GM12891 (cell line): ENCODE measurements around the gene SUGP1.
A peak's percentile ranks its signal among the peaks of the same experiment; 100 is the strongest.

Experiments
- DNase-seq: peaks from one replicate; pipeline ENCODE4 v3.0.0; 2011; ENCODE audit warnings: low spot score; ENCODE audit not compliant: insufficient read length
- FAIRE-seq: peaks from 2 replicates; lab custom pipeline; 2011; peaks lifted over from hg19 to GRCh38; lab: Jason Lieb, UNC
- PAX5 ChIP-seq: IDR thresholded peaks from 2 replicates; pipeline ENCODE4 v1.6.1; 2011; ENCODE audit warnings: low read length, moderate library complexity, mild to moderate bottlenecking; ENCODE audit not compliant: insufficient read depth, severe bottlenecking
- POLR2A ChIP-seq: IDR thresholded peaks from 2 replicates; pipeline ENCODE4 v1.6.1; 2011; ENCODE audit warnings: low read depth, low read length, control low read depth
- POLR2AphosphoS5 ChIP-seq: IDR thresholded peaks from 2 replicates; pipeline ENCODE4 v1.6.1; 2011; ENCODE audit warnings: low read depth, low read length, control low read depth
- POU2F2 ChIP-seq: IDR thresholded peaks from 2 replicates; pipeline ENCODE4 v1.6.1; 2011; ENCODE audit warnings: low read depth, mild to moderate bottlenecking, control low read depth, low read length, moderate library complexity
- SPI1 ChIP-seq: IDR thresholded peaks from 2 replicates; pipeline ENCODE4 v1.6.1; 2011; ENCODE audit warnings: low read depth, low read length, control low read depth
- TAF1 ChIP-seq: IDR thresholded peaks from 2 replicates; pipeline ENCODE4 v1.6.1; 2011; ENCODE audit warnings: low read depth, low read length, control low read depth

Gene SUGP1

DNA sequence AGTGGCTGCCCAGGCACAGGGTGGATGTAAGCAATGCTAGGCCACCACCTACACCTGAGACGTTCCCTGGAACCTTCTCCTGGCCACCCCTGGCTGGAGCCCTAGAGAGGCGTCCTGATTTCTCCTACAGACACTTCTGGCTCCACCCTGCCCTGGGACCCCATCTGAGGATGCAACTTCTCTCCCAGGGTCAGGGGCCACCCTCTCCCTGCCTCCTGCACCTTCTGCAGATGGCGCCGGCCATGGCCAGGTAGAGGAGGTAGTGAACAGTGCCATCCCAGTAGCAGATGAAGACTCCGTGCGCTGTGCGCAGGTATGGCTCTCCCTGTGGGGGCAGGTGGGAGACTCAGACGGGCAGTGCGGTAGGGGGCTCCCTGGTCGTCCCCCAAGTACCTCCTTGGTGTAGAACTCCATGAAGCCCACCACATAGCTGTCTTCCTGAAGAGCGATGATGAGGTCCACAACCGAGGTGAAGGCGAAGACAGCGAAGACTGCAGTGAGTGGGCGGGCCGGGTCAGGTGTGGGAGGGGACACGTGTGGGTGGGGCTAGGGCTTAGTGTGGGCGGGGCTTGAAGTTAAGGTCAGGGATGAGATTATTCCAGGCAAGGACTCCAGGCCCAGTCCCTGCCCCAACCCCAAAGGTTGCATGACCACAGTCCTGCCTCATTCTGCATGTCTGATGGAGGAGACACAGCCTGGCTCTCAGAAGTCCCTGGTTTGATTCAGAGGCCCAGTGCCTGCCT lies 50.2 kb downstream of the SUGP1 start:
- peak; percentile 11 for DNase-seq
- no peak for TF ChIP-seq POLR2A
- no peak for TF ChIP-seq PAX5
- no peak for TF ChIP-seq SPI1
- TF ChIP-seq TAF1, result no peak
- no peak for TF ChIP-seq POU2F2
- no peak for FAIRE-seq

DNA sequence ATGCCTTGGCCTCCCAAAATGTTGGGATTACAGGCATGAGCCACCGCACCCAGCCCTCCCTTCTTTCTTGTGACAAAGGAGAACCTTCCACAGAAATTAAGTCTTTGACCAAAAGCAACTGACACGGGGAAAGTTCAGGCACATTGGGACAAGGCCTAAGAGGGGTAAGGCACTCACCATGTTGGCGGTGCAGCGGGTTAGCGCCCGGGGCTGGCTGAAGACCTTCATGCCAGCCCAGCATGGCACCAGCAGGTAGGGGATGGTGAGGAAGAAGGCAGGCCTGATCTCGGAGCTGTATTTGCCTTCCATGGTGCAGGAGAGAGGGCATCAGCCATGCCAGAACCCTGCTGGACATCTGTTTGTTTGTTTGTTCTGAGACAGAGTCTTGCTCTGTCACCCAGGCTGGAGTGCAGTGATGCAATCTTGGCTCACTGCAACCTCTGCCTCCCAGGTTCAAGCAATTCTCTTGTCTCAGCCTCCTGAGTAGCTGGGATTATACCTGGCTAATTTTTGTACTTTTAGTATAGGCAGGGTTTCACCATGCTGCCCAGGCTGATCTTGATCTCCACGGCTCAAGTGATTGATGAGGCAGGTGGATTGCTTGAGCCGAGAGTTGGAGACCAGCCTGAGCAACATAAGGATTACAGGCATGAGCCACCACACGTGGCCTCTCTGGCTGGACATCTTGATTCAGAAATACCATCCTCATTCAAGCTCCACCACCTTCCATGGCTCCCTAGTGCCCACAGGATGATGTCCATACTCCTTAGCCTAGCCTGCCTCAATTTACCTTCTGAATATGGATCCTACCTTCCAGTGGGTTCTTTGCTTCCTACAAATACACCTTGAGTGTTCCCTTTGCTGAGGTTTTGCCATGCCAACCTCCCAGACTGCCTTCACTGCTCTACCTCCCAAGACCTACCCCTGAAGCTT lies 51.6 kb downstream of the SUGP1 start:
- DNase-seq (no peak), FAIRE-seq (no peak)
- no peak for TF ChIP-seq POU2F2
- no peak for TF ChIP-seq POLR2AphosphoS5
- no peak for TF ChIP-seq POLR2A
- TF ChIP-seq TAF1, result no peak
- TF ChIP-seq SPI1, result no peak
- no peak for TF ChIP-seq PAX5

DNA sequence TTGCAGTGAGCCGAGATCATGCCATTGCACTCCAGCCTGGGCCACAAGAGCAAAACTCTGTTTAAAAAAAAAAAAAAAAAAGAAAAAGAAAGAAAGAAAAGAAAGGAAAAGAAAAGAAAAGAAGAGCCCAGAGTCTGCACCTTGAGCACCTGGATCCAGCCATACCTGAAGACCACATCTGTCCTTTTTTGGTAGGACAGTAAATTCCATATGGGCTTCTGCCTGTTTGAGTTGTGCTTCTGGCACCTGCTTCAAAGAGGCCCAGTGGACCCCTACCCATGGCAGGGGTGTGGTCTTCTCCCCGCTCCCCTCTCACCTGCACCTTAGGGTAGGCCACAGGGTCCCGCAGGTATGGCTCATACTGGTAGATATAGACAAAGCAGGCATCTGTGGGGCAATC lies 53.0 kb downstream of the SUGP1 start:
- DNase-seq (no peak), FAIRE-seq (no peak)
- no peak for TF ChIP-seq PAX5

DNA sequence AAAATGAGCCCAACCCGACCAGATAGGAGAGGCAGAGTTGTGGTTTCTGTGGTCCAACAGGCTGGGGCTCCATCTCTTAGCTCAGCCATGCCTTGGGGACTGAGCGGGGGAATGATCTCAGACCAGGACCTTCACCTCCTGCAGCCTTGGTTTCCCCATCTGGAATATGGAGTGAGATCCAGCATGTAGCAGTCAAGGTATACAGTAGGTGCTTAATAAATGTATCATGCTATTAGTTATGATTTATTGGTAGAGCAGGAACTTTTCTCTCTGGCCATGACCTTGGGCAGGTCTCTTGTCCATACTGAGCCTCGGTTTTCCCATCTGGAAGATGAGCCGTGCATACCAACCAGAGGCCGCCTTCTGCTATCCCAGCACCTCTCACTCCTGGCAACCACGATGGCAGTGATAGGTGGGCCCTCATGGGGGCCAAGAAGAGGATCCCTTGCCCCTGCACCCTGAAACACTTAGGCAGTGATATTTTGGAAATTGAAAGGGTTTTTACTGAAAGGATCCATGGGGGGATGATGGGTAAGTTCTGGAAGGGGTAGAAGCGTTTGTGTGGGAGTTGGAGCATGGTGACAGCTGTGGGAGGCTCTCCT lies 56.3 kb downstream of the SUGP1 start:
- DNase-seq, result no peak
- no peak for FAIRE-seq
- TF ChIP-seq POLR2AphosphoS5, result no peak
- no peak for TF ChIP-seq PAX5
- TF ChIP-seq SPI1, result no peak

DNA sequence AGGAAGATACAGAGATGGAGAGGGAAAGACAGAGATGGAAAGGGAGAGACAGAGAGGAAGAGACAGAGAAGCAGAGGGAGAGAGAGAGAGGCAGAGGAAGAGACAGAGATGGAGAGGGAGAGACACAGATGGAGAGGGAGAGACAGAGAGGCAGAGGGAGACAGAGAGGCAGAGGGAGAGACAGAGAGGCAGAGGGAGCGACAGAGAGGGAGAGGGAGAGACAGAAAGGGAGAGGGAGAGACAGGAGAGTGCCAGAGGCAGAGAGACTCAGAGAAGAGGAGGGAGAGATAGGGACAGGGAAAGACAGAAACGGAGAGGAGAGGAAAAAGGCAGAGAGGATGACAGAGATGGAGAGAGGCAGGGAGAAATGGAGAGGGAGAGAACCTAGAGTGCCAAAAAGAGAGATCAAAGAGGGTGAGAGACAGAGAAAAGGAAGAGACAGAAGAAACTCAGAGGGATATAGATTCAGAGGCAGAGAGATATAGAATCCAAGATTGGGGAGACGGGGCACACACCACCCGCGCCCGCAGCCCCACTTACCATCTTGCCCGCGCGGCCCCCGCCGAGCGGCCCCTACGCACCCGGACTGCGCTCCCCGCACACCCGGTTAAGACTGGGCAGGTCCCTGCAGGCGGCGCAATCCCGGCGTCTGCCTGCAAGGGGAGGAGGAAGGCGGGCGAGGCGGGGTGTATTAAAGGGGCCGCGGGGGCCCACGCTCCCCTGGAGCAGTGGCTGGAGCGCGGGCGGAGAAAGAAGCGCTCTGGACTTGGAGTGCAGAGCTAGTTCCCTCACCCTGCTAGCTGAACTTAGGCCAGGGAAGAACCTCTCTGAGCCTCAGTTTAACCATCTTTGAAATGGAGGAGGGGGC lies 57.9 kb downstream of the SUGP1 start:
- peak; percentile 16 for DNase-seq
- FAIRE-seq, result no peak

DNA sequence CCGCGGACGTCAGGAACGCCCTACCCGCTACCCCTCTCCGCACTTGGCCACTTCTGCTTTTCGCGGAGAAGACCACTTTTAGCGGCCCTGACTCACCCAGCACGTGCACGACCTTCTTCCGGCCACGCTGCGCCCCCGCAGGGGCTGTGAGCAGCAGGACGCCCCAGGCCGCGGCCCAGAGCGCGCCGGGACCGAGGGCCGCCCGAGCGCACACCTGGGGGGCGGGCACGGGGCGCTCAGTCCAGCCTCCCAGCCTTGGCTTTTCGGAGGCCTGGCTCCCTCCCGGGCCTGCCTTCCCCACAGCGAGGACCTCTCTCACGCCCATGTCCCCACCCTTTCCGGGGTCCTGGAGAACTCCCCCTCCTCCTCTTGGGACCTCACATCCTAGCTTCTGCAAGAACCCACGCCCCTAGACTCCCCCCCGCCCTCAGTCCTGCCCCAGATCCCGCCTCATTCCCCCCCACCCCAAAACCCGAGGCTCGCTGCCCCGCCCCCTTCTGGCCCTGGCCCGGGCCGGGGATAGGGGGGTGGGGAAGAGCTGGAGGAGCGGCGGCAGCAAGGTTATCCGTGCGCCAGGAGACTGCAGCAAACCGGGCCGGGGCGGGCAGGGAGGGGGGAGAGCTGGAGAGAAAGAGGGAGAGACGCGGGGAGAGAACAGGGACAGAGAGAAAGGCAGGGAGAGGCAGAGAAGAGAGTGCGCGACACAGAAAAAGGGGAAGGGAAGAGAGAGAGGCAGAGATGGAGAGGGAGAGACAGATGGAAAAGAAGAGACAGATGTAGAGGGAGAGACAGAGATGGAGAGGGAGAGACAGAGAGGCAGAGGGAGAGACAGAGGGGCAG lies 58.7 kb downstream of the SUGP1 start:
- TF ChIP-seq POLR2A, result no peak
- TF ChIP-seq PAX5, result no peak
- no peak for TF ChIP-seq POU2F2
- TF ChIP-seq TAF1, result no peak
- peak; percentile 84 for TF ChIP-seq SPI1
- DNase-seq (peak; percentile 41), FAIRE-seq (no peak)

More for the DNA sequence above, 57.9 kb downstream of the SUGP1 start:
- TF ChIP-seq POLR2A (no peak), SPI1 (no peak), TAF1 (no peak), POU2F2 (no peak), PAX5 (no peak), POLR2AphosphoS5 (no peak)

DNA sequence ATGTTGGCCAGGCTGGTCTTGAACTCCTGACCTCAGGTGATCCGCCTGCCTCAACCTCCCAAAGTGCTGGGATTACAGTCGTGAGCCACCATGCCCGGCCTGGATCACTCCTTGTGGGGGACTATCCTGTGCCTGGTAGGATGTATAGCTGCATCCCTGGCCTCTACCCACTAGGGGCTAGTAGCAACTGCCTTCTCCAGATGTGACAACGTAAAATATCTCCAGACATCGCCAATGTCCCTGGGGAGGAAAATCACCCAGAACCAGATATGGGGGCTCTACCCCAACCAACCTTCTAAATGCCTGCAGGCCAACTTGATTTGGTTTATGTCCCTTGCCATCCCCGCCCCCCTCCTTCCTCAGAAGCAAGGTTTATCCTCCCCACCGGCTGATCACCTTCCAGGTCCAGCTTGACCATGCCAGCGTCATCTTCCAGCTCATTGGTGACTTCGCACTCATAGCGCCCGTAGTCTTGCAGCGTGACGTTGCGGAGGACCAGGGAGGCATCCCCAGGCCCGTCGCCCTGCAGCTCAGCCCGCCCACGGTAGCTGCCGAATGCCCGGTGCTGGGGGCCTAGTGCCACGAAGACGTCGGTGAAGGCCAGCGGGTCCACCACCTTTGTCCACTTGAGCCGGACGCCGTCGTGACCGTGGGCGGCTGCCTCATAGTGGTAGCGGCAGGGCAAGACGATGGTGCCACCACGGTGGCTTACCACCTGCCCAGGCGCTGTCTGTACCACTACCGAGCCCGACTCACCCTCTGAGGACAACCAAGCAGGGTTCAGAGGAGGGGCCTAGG lies 59.7 kb downstream of the SUGP1 start:
- TF ChIP-seq POLR2A, result no peak
- no peak for TF ChIP-seq POLR2AphosphoS5
- TF ChIP-seq POU2F2, result no peak
- no peak for TF ChIP-seq SPI1
- TF ChIP-seq PAX5, result no peak
- no peak for TF ChIP-seq TAF1
- FAIRE-seq (no peak), DNase-seq (peak; percentile 6)

DNA sequence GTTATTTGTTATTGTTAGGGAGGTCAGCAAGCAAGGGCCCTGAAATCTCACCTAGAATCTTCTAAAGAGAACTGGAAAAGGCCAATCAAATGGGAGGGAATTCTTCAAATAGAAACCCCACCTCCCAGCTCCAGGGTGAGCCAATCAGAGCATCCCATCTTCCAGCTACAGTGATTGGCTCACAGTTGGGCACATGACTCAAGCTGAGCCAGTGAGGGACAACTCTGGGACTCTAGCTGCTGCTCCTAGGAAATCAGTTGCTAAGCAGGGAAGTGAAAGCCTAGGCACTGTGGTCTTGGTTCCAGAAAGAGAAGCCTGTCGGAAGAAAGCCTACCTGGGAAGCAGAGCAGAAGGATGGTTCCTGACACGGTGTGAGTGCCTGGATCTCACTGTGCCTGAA lies 60.6 kb downstream of the SUGP1 start:
- FAIRE-seq, result no peak

More for the DNA sequence above, 60.6 kb downstream of the SUGP1 start:
- TF ChIP-seq POU2F2 (no peak), PAX5 (no peak), POLR2A (no peak), POLR2AphosphoS5 (no peak), TAF1 (no peak), SPI1 (no peak)
- DNase-seq, result peak; percentile 48
